Right lung (tissue), 5 donors: Measurements from ENCODE around the gene BSN. TPM values are rescaled to one million over a fixed set of nuclear protein-coding genes. Genes with fewer than 3 reads are reported as not detected.

Source experiments
- DNase-seq, 2 donors: peaks; one replicate each; pipeline ENCODE4 v3.0.0-alpha.2; 2013
- polyA plus RNA-seq, 5 donors: library from polyadenylated mRNA; unstranded; fragments of 120-200 nt; gene quantifications; one replicate each; pipeline versions ENCODE4 v1.2.1 to v1.2.3, GENCODE V29; 2013; ENCODE audit warnings: inconsistent platforms in 1 of 5, low replicate concordance in 1 of 5; ENCODE audit not compliant: insufficient read length in 5 of 5, insufficient read depth in 1 of 5

Gene BSN
- polyA plus RNA-seq, 5 donors = 0.73 to 0.97 (median 0.81) TPM

DNA sequence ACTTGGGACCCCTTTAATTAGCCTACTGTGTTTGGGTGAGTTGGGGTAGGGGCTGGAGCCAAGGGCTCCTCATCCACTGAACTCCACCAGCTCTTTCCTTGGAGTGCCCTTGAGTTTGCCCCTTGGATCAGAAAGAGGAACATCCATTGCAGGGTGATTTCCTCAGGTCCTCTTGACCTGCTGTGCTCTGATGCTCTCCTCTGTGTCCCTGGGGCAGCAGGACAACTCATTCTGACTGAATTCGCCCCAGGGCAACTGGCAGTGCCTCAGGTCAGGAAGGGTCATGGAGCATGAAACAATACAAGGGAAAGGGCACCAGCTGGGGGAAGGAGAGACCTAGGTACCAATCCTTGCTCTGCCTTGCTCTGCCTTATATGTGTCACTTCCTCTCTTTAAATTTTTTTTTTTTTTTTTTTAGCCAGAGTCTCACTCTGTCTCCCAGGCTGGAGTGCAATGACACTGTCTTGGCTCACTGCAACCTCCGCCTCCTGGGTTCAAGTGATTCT is 47.8 kb downstream of the BSN start:
- no peak for DNase-seq

DNA sequence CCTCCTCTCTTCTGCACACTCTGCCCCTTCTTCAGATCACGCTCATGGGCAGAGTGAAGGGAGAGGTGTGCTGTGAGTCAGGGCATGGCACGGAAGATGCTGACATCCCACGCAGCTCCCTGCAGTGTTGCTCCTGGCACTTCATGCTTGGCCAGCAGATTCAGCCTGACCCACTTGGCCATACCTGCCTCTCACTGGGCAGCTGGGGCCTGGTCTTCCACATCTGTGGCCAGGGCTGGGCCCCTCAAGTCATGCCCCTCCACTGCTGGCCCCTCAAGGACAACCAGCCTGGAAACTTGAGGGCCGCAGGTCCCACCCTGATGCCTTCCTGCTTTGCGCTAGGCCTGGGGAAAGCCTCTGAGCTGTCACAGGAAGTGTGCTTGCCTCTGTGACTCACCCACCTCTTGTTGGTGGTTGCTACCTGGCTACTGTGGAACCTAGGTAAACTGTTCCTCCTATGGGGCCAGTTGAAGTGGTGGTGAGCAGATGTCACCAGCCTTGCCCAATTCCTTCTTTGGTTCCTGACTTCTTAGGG is 48.7 kb downstream of the BSN start:
- DNase-seq = no peak

DNA sequence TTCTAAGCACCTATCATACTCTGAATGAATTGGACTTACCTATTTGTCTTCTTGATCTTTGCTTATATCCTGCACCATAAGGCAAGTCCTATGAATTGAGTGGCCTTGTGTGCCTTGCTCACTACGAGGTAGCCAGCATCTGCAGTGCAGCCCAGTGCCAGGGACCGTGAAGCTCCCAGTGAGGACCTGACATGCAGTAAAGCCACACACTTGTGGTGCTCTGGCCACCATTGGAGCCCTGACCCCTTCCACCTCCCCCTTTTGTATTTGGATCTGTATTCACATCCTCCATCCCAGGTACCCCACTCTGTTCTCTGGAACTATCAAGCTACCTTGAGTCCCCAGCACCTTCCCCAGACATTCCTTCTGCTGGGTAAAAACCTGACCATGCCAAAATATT is 52.1 kb downstream of the BSN start:
- no peak for DNase-seq

DNA sequence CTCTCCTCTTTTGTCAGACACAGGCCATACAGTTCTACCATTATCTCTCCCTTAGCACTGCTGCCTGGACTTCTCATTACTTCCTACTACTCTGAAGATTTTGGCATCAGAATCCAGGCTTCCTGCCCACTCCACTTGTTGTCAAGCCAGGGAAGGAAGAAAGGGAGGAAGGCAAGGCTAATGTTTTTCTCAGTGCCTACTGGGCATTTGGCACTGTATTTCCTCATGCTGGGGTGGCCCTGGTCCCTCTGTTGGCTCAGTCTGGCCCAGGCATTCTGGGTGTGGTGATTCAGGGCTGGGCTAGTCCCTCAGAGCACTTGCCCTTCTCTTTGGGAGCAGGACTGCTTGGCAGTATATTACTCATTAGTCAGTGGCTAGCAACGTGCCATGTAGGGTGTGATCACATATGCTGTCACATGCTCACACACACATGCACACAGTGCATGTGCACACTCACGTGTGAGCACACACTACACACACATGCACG is 52.9 kb downstream of the BSN start:
- DNase-seq = no peak

DNA sequence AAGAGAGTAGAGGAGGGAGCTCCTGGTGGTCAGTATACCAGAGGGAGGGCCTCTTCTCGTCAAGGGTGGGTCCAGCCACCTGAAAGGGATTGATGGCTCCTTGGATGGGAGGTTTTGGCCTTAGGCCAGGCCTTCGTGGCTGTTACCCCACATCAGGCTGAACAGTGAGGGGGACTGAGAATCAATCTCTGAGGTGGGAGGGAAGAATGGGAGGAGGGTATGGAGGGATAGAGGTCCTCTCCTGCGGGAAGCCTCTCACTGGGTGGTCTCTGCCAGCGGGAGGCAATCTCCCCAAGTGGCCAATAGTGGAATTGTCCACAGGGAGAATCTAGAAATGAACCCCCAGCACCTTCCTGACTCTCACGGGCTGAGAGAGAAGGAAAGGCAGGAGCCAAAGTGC is 53.5 kb downstream of the BSN start:
- no peak for DNase-seq

DNA sequence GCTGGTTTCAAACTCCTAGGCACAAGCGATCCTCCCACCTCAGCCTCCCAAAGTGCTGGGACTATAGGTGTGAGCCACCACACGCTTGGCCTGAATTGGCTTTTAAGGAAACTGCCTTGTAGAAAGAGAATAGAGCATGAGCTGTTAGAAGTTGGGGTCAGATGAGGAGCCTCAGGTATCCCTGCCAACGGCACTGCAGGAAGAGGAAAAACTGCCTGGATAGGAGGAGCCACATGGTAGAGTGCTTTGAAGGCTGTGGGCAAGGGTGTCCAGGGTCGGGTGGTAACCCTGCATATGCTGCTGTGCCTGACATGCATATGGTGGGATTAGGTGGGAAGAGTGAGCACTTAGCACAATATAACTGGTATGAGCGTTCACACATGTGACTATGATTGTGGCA is 55.0 kb downstream of the BSN start:
- DNase-seq = no peak

DNA sequence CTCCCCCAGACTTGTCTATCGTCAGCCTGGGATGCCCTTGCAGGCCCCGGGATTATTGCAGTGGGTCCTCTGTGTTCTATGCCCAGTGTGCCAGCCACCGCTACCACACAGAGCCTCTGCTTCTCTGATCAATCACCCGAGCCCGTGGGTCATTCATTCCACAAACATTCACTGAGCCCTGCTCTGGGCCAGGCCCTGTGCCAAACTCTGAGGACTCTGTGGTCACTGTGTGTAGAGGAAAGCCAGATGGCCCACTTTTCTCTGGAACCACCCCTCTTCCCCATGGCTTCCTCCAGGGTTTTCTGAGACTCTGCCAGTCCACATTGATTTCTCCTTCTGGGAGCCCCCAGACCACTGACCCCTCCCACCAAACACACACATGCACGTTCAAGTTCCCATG is 55.5 kb downstream of the BSN start:
- DNase-seq = no peak

DNA sequence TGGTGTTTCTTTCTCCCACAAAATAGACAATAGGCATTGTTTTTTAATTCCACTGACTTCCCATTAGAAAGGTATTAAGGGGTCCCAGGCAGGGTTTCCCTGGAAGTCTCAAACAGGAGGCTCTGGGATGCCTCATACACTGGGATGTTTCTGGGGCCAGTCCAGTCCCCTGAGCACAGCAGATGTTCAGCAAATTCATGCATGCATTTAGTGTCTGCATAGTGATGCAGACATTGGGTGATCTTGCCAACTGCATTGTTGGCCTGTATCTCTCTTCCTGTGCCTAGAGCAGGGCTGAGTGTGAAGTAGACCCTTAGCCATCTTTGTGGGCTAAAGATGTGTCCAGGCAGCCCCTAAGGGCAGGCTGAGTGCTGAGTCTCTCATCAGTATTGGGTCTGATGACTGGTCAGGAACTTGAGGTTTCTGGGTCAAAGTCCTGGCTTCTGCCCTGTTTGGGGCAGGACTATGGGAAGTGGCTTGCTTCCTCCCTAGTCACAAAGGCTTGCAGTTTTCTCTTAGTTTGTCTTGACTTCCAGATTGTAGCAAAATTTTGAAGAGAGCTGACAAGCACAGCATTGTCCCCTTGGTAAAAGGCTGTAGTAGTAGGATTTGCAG is 56.5 kb downstream of the BSN start:
- DNase-seq = no peak

DNA sequence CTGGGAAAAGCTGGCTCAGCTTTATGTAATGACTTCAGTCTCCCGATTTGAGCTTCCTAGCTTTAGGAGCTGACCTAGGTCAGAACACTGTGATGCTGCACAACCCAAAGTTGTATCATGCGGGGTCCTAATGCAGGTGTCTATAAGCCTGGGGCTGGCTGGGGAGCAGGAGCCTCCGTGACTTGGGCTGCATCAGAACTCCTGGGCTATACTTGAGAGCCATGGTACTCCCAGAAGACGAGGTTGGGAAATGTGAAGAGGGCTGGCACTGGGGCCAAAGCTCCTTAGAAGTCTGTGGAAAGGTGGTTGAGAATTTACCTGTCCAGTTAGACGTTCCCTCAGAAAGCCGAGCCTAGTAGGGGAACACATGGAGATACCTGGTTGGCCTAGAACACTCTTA is 57.0 kb downstream of the BSN start:
- DNase-seq = no peak

DNA sequence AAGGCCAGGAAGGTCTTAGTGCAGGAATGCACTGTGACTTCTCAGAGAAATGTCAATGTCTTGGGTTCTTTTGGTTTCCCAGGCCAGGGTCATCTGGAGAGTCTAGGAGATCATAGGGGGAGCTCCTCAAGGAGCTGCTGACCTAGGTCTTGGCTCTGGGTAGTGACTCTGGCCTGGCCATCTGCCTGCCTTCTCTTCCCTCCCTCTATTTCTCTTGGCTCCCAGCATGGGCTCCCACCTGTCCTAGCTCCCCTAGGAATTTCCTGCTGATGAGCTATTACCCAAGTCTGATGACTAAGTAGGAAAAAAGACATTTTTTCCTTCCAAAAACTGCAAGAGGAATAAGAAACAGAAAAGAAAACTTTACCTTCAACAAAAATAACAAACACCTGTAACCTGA is 57.4 kb downstream of the BSN start:
- no peak for DNase-seq

DNA sequence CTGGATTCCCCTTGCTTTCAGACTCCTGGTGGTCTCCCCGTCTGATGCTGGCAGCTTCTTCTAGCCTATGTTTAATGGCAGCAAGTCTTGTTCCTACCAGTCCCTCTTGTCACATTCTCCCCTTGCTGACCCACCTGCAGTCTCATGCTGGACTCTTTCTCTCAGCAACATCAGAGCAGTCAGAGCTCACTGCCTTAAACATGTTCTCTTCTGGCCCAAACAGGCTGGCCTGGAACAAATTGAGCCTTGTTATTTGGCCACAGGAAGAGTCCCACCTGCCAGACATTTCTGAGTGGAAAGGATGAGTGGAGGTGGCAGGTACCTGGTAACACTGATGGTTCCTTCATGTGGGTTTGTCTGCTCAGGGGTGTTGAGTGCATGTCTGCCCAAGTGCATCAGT is 60.7 kb downstream of the BSN start:
- no peak for DNase-seq

DNA sequence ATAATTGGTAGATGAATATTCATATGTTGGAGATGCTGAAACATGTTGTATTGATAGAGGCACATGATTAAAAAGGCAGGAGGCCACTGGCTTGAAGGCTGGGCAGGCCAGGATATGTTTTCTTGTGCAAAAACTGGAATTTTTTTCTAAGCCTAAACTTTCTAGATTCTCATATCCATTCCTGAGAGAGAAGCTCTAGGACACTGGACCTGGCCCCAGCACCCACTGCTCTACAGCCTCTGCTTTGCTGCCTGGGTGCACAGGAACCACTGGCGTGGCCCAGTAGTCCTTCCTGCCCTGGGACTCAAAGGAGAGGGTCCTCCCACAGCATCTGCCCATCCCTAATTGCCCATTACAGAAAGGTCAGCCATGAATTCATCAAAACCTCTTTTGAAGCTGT is 61.8 kb downstream of the BSN start:
- no peak for DNase-seq

DNA sequence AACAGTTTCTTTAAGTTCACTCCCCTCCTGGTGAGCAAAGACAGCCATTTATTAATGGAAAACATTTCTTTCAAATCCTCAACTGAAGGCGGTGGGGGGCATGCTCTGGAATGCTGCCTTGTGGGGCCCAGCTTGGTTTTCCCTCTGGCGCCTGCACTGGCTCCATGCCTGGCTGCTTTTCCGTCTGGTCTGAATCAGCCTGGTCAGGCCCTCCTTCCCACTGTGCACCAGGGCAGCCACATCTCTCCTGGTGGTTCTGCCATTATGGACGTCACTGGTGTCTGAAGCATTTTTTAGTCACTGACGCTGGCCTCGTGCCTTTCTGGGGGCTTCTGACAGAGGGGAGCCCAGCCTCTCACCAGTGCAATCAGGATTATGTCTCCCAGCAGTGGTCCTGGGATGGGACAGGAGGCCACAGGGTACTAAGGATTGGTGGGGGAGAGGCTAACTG is 62.2 kb downstream of the BSN start:
- peak; percentile 20 to 31 for DNase-seq

DNA sequence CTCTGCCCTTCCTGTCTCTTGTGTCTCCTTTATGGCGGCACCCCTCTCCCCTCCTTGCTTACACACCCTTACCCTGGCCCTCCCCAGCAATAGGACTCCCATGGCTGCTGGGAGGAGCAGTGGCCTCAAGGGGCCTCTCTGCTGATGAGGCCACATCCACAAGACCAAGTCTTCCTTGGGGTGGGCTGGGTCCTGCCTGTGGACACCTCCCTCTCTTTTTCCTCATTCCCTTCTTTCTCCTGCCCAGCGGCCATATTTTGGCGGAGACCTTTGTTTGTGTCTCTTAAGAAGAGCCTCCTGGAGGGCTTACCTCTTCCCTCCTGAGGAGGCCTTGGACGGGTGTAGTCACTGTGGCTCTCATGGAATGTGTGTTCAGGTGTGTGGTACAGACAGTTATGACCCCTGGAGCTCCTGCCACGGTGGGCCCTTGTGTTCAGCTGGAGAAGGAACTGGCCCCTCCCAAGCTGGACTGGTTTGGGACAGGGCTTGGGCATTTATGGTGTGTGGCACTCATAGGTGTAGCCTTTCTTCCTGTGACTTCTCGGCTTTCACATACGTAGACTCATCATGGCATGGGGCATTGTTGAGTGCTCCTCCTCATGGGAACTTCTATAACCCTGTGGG is 63.2 kb downstream of the BSN start:
- DNase-seq = no peak

DNA sequence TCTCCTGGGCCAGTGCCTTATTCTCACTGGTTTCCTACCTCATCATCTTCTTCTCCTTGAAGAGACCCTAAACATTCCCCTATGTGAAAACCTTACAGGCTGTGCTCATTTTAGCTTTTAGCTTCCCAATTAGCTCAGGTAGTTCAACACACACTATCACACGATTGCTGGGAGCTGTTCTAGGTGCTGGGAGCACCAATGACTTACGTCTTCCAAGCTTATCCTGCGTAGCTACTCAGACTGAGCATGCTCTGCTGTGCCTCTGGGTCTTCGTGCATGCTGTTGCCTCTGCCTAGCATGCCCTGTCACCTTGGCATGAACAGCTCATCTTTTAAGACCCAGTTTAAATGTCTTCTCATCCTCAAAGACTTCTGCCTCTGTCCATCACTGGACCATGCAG is 64.1 kb downstream of the BSN start:
- no peak for DNase-seq

DNA sequence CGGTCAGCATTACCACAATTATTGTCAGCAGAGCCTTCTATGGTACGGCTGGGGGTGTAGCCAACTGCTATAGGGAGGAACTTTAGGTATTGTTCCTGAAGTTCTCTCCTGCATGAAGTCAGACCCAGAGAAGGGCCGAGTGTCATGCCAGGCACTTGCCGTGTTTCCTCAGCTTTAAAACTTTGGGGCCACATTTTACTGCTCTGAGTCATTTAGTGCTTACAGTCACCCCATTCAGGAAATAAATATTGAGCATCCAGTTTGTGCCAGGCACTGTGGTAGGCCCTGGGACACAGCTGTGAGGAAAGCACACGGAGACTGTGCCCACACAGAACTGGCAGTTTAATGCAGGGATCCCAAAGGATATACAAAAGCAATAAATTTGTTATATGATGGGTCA is 65.4 kb downstream of the BSN start:
- no peak for DNase-seq

DNA sequence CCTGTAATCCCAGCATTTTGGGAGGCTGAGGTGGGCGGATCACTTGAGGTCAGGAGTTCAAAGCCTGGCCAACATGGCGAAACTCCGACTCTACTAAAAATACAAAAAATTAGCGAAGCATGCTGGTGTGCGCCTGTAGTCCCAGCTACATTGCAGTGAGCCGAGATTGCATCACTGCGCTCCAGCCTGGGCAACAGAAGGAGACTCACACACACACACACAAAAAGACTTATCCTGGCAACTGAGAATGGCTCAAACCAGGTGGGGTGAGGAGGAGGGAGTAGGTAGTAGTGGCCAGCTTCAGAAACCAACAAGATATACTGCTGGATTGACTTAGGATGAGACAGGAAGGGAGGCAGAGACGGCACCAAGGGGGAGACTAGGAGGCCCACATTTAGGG is 66.5 kb downstream of the BSN start:
- no peak for DNase-seq

DNA sequence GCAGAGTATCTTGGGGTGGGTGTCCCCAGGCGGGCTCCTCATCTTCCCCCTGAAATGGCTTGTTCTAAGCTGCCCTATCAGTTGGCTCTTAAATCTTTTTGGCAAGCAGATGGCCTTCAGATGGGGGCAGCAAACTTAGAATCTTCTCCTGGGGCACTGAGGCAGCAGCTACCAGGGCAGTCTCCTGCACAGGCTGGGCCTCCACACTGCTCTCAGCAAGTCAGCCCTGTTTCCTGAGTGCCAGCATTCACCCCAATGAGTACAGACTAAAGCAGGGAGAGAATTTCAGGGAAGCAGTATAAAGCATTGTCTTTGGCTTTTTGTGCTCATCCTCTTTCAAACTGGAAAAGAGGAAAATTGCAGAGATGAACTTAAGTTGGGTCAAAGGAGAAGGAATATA is 68.8 kb downstream of the BSN start:
- DNase-seq = no peak

DNA sequence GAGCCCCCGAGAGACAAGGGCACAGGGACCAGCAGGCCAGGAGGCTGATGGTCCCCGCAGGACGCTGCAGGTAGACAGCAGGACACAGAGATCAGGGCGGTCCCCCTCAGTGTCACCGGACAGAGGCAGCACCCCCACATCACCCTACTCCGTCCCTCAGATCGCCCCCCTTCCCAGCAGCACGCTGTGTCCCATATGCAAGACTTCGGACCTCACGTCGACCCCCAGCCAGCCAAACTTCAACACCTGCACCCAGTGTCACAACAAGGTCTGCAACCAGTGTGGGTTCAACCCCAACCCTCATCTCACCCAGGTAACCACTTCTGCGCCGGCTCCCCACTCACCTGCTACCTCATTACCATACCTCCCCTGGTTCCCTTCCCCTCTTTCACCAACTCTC is 70.8 kb downstream of the BSN start:
- DNase-seq = no peak

DNA sequence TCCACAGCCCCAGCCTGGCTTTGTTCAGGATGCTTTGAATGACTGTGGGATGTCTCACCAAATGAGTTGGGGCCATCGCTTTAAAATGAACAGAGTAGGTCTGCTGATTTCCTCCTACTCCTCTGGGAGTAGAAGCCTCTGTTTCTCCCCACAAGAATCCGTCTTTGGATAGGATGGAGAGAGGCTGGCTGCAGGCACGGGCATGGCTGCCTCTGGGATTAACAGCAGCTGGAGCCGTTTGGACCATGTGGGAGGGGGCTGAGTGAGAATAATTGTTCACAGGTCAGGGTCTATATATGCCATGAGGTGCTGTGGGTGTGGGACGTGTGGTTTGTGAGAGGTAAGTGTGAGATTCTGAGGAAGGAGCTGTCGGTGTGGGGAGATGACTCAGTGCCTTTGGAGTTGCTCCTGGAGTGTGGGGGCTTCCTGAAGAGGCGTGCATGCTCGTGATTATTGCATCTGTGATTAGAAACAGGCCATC is 71.9 kb downstream of the BSN start:
- no peak for DNase-seq

DNA sequence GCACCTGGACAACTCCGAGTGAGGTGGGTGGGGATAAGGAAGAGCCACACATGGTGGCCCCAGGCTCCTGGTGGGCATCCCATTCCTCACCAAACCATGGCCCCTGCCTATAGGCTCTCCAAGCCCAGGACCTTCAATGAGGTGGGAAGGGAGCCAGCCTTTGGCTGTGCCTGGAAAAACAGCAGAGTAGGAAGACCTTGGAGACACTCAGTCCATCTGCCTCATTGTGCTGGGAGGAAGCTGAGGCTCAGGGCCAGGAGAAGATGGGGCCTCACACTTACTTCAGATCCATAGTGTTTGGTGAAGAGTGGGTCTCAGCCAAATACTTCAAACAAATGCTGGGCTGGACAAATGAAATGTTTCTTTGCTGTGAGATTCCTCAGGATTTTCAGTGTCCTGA is 72.5 kb downstream of the BSN start:
- no peak for DNase-seq

DNA sequence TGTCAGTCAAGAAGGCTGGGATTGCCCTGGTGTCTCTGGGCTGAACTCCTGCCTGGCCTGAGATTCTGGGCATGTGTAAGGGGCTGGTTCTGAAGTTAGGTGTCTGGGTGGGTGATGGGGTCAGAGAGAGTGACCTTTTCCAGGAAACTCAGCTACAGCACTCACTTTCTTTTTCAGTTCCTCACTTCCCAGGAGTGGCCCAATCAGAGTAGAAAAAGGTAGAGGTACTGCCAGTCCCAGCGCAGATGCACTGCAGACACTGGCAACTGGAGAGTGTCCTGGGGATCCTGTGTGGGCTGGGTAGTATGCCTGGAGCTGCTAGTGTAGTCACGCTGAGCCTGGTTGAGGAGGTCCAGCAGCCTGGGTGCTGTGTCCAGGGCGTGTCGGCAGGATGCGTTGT is 73.4 kb downstream of the BSN start:
- no peak for DNase-seq

DNA sequence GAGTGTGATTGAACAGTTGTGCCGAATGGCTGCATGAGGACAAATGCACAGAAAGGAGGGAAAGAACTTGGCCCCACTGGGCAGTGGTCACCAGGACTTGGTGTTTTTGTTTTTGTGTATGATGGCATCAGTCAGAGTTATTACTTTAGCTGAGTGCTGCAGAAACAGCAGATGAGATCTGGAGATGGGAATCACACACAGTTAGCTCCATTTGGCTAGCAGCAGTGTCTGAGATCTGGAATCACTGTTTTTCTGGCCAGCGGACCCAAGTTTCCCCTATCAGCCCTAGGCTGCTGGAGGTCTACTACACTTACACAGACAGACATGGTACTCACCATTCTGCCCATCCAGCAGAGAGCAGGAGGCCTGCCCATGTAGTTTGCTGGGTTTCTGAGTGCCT is 74.0 kb downstream of the BSN start:
- no peak for DNase-seq
